Ovary (tissue), 9 donors: ENCODE results near the gene ATP6V0A4. TPM values are rescaled to one million over a fixed set of nuclear protein-coding genes. Genes with fewer than 3 reads are reported as not detected.
"Not testable (repeated sequence)": the region's sequence is repeated elsewhere in the genome, so short reads cannot be mapped to it uniquely, and the experiment has no call there.

ENCODE experiments used
- DNase-seq, 5 donors: peaks; one replicate each; pipeline ENCODE4 v3.0.0-alpha.2; 2019 to 2020
- H3K27ac ChIP-seq, 2 donors: fragments of 200-600 bp; one replicate each; pipeline versions ENCODE4 v1.5.1 to v1.8.0; 2019 to 2022
- H3K27me3 ChIP-seq: fragments of 200-600 bp; one replicate; pipeline ENCODE4 v1.8.0; 2022
- H3K36me3 ChIP-seq: fragments of 200-600 bp; sonication (generic); one replicate; pipeline ENCODE4 v1.5.1; 2019
- H3K4me1 ChIP-seq: one replicate; pipeline ENCODE4 v1.8.1; 2013; ENCODE audit warnings: mild to moderate bottlenecking, moderate library complexity; ENCODE audit not compliant: insufficient read depth
- H3K4me3 ChIP-seq: fragments of 200-600 bp; sonication (generic); one replicate; pipeline ENCODE4 v1.5.1; 2017
- H3K9me3 ChIP-seq, 2 donors: fragments of 200-600 bp in 1 of 2; sonication (generic) in 1 of 2; one replicate each; pipeline versions ENCODE4 v1.5.1 to v1.8.1; 2013 to 2019; ENCODE audit warnings: mild to moderate bottlenecking in 1 of 2, moderate library complexity in 1 of 2
- EP300 ChIP-seq: sonication (generic); formaldehyde crosslinking; IDR thresholded peaks from one replicate; pipeline ENCODE4 v1.6.1; 2017; ENCODE audit warnings: antibody characterized with exemption
- POLR2A ChIP-seq: fragments of 450-650 bp; IDR thresholded peaks from one replicate; pipeline ENCODE4 v1.6.1; 2017; ENCODE audit warnings: antibody characterized with exemption, mild to moderate bottlenecking, moderate library complexity
- WGBS, 3 donors: extraction: QIAGEN DNeasy Blood & Tissue Kit in 1 of 3; methylation state at CpG; one replicate each; pipeline versions ENCODE4 v1.1.5 to v1.1.7; 2013 to 2017; 5-methylcytosine and 5-hydroxymethylcytosine counted together
- intact Hi-C, 4 donors: fragments of 100-400 bp; cut with DNase I; formaldehyde crosslinking; loops; one replicate each; pipeline versions ENCODE4 v1.11.0 to v1.15.1; 2022 to 2023
- polyA plus RNA-seq, 2 donors: library from polyadenylated mRNA; stranded (reverse); fragments of 200-250 nt in 1 of 2; fragments of 350-450 nt in 1 of 2; fragmentation: Illumina TruSeq in 1 of 2; extraction: RNeasy Lipid Tissue Mini Kit (QIAGEN cat#74804) in 1 of 2; gene quantifications; one replicate each; pipeline ENCODE4 v1.2.3, GENCODE V29; 2013 to 2014
- total RNA-seq, 7 donors: library from RNA; depleted of rRNA in 2 of 7; stranded (reverse); fragments of >200 nt in 2 of 7; fragmentation: NEBNext Ultra II Directional in 3 of 7; extraction: Animal tissue kit (Norgen Biotek cat#: 25700) in 3 of 7; gene quantifications; one replicate each; pipeline versions ENCODE4 v1.1.0 to v1.2.4, GENCODE V29; 2016 to 2023
- TF ChIP-seq, protein P1 (sequence below), 3 donors: fragments of 450-650 bp in 2 of 3; fragments of 200-600 bp in 1 of 3; IDR thresholded peaks; one replicate each; pipeline versions ENCODE4 v1.5.1 to v1.8.0; 2016 to 2022; ENCODE audit warnings: antibody characterized with exemption in 3 of 3, mild to moderate bottlenecking in 1 of 3
- donor health status: DM: no; HTN: no; CAD: no; lungs with moderate emphysema.
- donor health status: DM: no; HTN: no; CAD: no.
- donor health status: Bipolar disorder and iron deficiency.
- donor health status: DM: yes; HTN: yes; CAD: no.
- donor health status: DM: no; HTN: no; CAD: no.
- donor health status: DM: yes; HTN: yes; CAD: no.

ATP6V0A4 gene
- total and polyA plus RNA-seq, 9 donors, result 1.7 TPM; not detected in 8

DNA sequence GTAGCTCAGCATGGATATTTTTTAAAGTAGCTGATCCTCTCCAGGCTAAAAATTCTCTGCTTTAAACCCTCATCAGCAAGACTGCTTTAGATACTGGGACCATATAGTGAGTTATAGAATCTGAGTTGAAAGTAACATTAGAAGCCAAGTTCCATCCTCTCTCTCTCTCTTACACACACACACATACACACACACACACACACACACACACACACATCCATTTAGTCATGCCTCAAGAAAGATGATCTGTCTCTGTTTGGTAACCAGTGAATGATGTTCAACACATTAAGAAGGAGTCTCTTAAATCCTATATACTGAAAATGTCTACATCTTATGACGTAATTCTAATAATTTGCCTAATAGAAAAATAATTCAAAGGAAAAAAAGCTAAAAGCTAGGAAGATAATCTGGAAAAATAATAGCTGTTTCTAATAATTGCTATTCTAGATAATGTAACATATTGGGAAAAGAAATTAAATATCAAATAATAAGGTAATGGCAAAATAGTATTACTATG lies 16.9 kb upstream of the ATP6V0A4 start:
- DNase-seq, result no peak
- Histone ChIP-seq H3K9me3 (no peaks in the 10 kb centered on the region), H3K4me1 (no peaks in the 10 kb centered on the region), H3K4me3 (no peak overlapping the region), H3K36me3 (no peaks in the 10 kb centered on the region), H3K27ac (no peak overlapping the region), H3K27me3 (no peaks in the 10 kb centered on the region)
- WGBS, 3 donors, result 81 to 96% (median 86%) methylated on average over 1 of the region's 1 CpG
- intact Hi-C loops, result no loop called here
- TF ChIP-seq POLR2A (no peak), EP300 (no peak)
- TF ChIP-seq, protein P1, sequence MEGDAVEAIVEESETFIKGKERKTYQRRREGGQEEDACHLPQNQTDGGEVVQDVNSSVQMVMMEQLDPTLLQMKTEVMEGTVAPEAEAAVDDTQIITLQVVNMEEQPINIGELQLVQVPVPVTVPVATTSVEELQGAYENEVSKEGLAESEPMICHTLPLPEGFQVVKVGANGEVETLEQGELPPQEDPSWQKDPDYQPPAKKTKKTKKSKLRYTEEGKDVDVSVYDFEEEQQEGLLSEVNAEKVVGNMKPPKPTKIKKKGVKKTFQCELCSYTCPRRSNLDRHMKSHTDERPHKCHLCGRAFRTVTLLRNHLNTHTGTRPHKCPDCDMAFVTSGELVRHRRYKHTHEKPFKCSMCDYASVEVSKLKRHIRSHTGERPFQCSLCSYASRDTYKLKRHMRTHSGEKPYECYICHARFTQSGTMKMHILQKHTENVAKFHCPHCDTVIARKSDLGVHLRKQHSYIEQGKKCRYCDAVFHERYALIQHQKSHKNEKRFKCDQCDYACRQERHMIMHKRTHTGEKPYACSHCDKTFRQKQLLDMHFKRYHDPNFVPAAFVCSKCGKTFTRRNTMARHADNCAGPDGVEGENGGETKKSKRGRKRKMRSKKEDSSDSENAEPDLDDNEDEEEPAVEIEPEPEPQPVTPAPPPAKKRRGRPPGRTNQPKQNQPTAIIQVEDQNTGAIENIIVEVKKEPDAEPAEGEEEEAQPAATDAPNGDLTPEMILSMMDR (IDR thresholded peaks at IDR 0.05), result no peak

DNA sequence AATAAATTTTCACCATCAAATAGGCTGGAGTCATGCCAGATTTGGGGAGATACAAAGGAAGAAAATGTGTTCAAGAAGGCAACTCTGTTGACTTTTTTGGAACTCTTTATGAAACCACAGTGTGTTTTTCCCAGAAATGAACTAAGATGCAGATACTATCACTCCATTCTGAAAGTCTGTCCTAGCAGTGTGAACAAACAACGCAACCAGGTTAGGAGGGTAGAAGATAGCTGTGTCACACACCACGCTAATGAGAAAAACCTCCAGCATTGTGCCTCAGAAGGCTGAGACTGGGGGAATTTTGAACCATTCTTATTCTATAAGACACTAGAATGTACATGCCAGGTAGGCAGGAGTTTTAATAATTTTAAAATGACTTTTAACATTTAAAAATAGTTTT lies 15.9 kb upstream of the ATP6V0A4 start:
- Histone ChIP-seq H3K9me3 (no peaks in the 10 kb centered on the region), H3K4me1 (no peaks in the 10 kb centered on the region), H3K27ac (no peak overlapping the region), H3K4me3 (no peak overlapping the region), H3K27me3 (no peaks in the 10 kb centered on the region), H3K36me3 (no peaks in the 10 kb centered on the region)
- 59 to 69% (median 65%) methylated on average over 2 of the region's 2 CpGs for WGBS, 3 donors
- no peak for DNase-seq
- intact Hi-C loops, result no loop called here
- TF ChIP-seq EP300 (no peak), POLR2A (no peak)
- TF ChIP-seq, protein P1 (IDR thresholded peaks at IDR 0.05), result no peak

DNA sequence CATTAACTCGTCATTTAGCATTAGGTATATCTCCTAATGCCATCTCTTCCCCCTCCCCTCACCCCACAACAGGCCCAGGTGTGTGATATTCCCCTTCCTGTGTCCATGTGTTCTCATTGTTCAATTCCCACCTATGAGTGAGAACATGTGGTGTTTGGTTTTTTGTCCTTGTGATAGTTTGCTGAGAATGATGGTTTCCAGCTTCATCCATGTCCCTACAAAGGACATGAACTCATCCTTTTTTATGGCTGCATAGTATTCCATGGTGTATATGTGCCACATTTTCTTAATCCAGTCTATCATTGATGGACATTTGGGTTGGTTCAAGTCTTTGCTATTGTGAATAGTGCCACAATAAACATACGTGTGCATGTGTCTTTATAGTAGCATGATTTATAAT lies 13.3 kb upstream of the ATP6V0A4 start:
- H3K27me3 ChIP-seq, DNase-seq, H3K4me1 ChIP-seq, H3K27ac ChIP-seq, H3K9me3 ChIP-seq, H3K36me3 ChIP-seq, intact Hi-C loops, H3K4me3 ChIP-seq: not testable (repeated sequence)
- 89 to 95% (median 95%) methylated on average over 2 of the region's 2 CpGs for WGBS, 3 donors

DNA sequence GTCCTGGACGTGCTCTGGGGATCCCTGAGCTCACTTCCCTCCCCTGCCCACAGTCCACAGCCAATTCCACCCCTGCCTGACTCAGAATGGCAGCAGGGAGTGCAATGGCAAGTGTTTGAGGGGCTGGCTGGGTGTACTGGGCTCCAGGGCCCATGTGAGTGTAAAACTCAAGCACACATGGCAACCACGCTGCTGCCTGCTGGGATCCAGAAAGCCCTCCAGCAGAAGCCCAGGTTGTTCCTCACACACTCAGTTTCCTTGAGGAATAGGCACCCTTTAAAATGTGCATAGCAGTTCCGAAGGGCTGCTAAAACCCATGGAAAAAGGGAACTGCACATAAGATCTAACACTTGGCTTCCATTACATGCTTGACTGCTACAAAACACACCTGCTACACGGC lies 11.3 kb upstream of the ATP6V0A4 start:
- TF ChIP-seq POLR2A (no peak), EP300 (no peak)
- TF ChIP-seq, protein P1 (IDR thresholded peaks at IDR 0.05), result no peak
- WGBS, 3 donors, result 82 to 92% (median 86%) methylated on average over 4 of the region's 4 CpGs
- Histone ChIP-seq H3K27ac (no peak overlapping the region), H3K36me3 (no peaks in the 10 kb centered on the region), H3K9me3 (no peaks in the 10 kb centered on the region), H3K4me3 (no peak overlapping the region), H3K4me1 (no peaks in the 10 kb centered on the region), H3K27me3 (no peaks in the 10 kb centered on the region)
- intact Hi-C loops, result no loop called here
- DNase-seq, result no peak

DNA sequence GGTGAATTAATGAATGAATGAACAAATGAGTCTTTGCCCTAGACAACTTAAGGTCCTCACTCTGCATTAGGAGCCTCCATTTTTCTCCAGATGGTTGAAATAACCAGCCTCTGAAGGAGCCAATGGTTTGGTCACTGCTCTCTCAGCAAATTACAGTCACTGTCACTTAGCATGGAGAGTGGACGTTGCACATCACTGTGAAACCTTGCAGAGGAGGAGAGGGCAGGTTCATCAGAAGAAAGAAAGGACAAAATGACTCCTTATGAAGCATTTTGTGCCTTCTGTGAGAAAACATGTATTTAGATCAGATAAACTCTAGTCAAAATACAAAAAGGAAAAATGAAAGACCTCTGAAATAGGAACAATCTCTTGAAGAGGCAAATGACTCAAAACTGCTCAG lies 6.6 kb upstream of the ATP6V0A4 start:
- Histone ChIP-seq H3K27ac (no peak overlapping the region), H3K4me3 (no peak overlapping the region), H3K36me3 (no peaks in the 10 kb centered on the region), H3K4me1 (no peaks in the 10 kb centered on the region), H3K9me3 (no peaks in the 10 kb centered on the region), H3K27me3 (no peaks in the 10 kb centered on the region)
- TF ChIP-seq EP300 (no peak), POLR2A (no peak)
- TF ChIP-seq, protein P1 (IDR thresholded peaks at IDR 0.05), result no peak
- 71 to 74% (median 71%) methylated on average over 1 of the region's 1 CpG for WGBS, 3 donors
- DNase-seq, result no peak
- intact Hi-C loops, result no loop called here
